Skeletal muscle satellite cell (primary cell): ENCODE results near the gene SCYGR3. TPM values are rescaled to one million over a fixed set of nuclear protein-coding genes. Genes with fewer than 3 reads are reported as not detected.

ENCODE experiments used
- H3K27me3 ChIP-seq: 2 replicates; pipeline ENCODE4 v1.7.0; 2013; ENCODE audit warnings: low read length; ENCODE audit not compliant: control insufficient read depth, insufficient read depth
- H3K36me3 ChIP-seq: 2 replicates; pipeline ENCODE4 v1.7.0; 2013; ENCODE audit warnings: mild to moderate bottlenecking, control low read depth, low read length; ENCODE audit not compliant: insufficient read depth
- H3K4me1 ChIP-seq: 2 replicates; pipeline ENCODE4 v1.7.0; 2013; ENCODE audit warnings: low read length; ENCODE audit not compliant: control insufficient read depth, insufficient read depth
- H3K4me2 ChIP-seq: 2 replicates; pipeline ENCODE4 v1.7.0; 2013; ENCODE audit warnings: mild to moderate bottlenecking, low read length
- H3K4me3 ChIP-seq: 2 replicates; pipeline ENCODE4 v1.7.0; 2013; ENCODE audit warnings: low read length
- H3K9ac ChIP-seq: 2 replicates; pipeline ENCODE4 v1.7.0; 2013; ENCODE audit warnings: mild to moderate bottlenecking, low read depth, low read length, moderate library complexity
- H3K9me3 ChIP-seq: replicated peaks from 2 replicates; pipeline ENCODE4 v1.7.0; 2013; ENCODE audit warnings: mild to moderate bottlenecking, control low read depth, low read length
- total RNA-seq: library from RNA; depleted of rRNA; stranded (reverse); fragments of >200 nt; gene quantifications from 2 replicates; pipeline ENCODE4 v1.2.3, GENCODE V29; 2012; rRNA removed

The SCYGR3 gene, protein sequence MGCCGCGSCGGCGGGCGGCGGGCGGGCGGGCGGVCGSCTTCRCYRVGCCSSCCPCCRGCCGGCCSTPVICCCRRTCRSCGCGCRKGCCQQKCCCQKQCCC
- not detected in 2 replicates for total RNA-seq

DNA sequence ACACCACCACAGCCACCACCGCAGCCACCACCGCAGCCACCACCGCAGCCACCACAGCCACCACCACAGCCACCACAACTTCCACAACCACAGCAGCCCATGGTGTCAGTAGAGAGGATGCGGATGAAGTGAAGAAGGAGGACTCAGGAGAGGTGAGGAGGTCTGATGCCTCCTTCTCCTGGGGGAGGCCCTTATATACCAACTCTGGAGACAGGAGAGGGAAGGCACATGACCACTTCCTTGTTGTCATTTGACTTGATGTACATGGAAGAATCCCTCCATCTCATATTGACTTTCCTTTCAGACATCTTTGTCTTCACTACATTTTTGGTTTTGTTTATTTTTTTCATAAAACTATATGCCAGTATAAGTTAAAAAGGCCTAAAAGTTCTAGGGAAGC is at the start of gene SCYGR3:
Gene SCYGR3, minus strand, starts transcription at position 101 of the 400 bp plus-strand sequence. Its CDS starts 0 bp downstream, at position 101.
- Histone ChIP-seq H3K4me1 (no peaks in the 10 kb centered on the region), H3K4me3 (no peak within 1 kb of the TSS), H3K9ac (no peak within 1 kb of the TSS), H3K36me3 (no peaks in the 10 kb centered on the region), H3K27me3 (peaks cover 8% of the 10 kb centered on the region), H3K9me3 (no peaks in the 10 kb centered on the region), H3K4me2 (no peak within 1 kb of the TSS)

DNA sequence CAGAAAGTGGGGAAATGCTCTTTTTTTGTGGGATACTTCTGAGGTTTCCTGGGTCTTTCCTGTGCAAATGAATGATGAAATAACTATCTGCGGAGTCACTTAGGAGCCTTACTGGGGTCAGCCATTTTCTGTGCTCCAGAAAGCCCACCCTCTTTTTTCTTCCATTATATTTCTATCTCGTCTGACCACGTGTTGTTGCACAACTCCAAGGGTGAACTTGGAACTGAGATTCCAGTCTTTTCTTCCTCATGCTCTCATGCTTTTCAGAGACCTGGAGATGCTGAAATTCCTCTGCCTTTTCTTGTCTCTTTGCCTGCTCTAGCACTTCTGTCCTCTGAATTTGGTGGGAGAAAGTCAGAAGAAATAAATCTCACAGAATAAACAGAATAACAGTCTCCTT is 47.2 kb upstream of the SCYGR3 start:
- H3K4me3 ChIP-seq, result no peak overlapping the region
- no peaks in the 10 kb centered on the region for H3K9me3 ChIP-seq
- H3K9ac ChIP-seq, result no peak overlapping the region
- no peaks in the 10 kb centered on the region for H3K36me3 ChIP-seq
- H3K27me3 ChIP-seq, result no peaks in the 10 kb centered on the region
- peaks cover 11% of the 10 kb centered on the region for H3K4me1 ChIP-seq
- H3K4me2 ChIP-seq, result no peak overlapping the region

DNA sequence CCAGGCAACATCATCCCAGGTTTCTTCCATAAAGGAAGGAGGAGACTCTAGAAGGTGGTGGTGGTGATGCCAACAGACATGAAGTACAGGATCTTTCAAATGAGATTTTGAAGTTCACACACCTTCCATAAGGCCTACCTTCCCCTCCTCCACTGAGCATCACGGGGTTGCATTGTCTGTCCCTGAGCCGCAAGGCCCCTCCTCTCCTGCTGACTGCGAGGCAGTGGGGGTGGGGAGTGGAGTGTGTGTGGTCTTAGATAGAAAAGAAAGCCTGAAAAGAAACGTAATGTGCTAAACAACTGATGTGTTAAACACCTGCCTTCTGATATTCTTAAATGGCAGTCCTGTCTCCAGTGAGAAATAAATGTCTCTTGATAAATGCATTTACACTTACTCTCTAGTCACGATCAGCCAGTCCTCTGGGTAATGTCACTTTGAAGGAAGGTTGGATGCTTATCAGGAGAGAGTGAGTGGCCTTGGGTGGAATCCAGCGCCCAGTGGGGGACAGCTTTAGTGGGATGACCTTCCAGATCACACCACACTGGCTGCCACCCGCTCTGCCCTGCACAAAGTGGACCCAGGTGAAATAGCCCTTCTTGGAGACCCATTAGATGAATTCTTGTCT is 46.5 kb upstream of the SCYGR3 start:
- H3K4me1 ChIP-seq, result peaks cover 12% of the 10 kb centered on the region
- H3K4me3 ChIP-seq, result no peak overlapping the region
- no peaks in the 10 kb centered on the region for H3K27me3 ChIP-seq
- no peak overlapping the region for H3K9ac ChIP-seq
- H3K4me2 ChIP-seq, result no peak overlapping the region
- no peaks in the 10 kb centered on the region for H3K36me3 ChIP-seq
- H3K9me3 ChIP-seq, result no peaks in the 10 kb centered on the region

DNA sequence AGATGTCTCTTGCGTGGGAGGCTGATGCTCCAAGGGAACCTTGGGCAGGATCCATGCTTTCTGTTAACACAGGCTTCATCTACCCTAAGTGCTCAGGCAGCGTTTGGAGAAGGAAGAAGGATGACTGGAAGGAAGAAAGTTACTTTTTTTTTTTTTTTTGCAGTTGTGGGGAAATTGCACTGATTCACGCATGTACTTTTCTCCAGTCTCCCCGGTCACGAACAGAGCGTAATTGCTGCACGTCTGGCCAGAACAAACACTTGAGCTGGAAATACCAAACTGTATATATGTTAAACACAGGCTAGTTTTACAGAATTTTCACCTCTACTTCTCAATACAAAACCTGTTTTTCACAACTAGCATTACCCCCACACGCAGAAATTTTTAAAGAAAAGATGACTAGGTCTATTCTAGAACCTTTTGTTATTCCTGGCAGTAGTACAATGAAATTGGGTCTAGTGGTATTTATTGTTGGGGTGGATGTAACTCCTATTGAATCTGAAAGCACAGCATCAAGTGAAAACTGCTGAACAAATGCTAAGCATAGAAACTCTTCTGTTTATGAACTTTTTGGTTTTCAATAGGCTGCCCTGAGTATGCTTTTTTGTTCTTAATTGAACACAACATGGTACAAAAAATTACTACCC is 42.7 kb upstream of the SCYGR3 start:
- Histone ChIP-seq H3K4me1 (peaks cover 39% of the 10 kb centered on the region), H3K9ac (peak overlapping the region; percentile 27), H3K4me3 (no peak overlapping the region), H3K36me3 (no peaks in the 10 kb centered on the region), H3K9me3 (no peaks in the 10 kb centered on the region), H3K4me2 (peak overlapping the region; percentile 22), H3K27me3 (no peaks in the 10 kb centered on the region)

DNA sequence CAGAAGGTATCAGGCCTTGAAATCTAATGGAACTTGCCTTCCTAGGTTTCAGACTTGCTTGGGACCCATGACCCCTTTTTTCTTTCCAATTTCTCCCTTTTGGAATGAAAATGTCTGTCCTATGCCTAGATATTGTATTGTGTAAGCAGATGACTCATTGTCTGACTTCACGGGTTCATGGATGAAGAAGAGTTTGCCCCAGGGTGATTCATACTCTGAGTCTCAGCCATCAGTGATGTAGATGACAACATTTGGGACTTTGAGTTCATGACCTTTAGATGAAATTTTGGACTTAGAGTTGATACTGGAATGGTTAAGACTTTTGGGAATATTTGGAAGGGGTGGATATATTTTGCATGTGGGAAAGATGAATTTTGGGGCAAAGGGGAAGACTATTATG is 40.8 kb upstream of the SCYGR3 start:
- no peak overlapping the region for H3K9ac ChIP-seq
- H3K4me1 ChIP-seq, result peaks cover 39% of the 10 kb centered on the region
- no peaks in the 10 kb centered on the region for H3K27me3 ChIP-seq
- no peaks in the 10 kb centered on the region for H3K9me3 ChIP-seq
- H3K4me2 ChIP-seq, result no peak overlapping the region
- no peaks in the 10 kb centered on the region for H3K36me3 ChIP-seq
- no peak overlapping the region for H3K4me3 ChIP-seq

DNA sequence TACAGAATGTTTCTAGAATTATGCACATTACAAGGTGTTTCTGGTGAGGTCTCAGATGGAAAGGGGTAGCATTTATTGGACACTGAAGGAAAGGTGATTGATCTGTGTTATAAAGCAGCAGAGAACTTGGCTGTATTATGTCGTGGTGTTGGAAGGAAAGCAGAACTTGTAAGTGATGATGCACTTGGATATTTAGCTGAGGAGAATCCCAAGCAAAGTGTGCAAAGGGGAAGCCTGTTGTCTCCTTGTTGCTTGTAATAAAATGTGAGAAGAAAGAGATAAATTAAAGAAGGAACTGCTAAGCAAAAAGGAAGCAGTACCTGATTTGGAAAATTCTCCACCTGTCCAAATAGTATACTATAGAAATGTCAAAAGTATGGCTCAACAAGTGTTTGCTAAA is 39.8 kb upstream of the SCYGR3 start:
- Histone ChIP-seq H3K36me3 (no peaks in the 10 kb centered on the region), H3K4me3 (no peak overlapping the region), H3K27me3 (no peaks in the 10 kb centered on the region), H3K9me3 (no peaks in the 10 kb centered on the region), H3K4me1 (peaks cover 39% of the 10 kb centered on the region), H3K4me2 (no peak overlapping the region), H3K9ac (no peak overlapping the region)

DNA sequence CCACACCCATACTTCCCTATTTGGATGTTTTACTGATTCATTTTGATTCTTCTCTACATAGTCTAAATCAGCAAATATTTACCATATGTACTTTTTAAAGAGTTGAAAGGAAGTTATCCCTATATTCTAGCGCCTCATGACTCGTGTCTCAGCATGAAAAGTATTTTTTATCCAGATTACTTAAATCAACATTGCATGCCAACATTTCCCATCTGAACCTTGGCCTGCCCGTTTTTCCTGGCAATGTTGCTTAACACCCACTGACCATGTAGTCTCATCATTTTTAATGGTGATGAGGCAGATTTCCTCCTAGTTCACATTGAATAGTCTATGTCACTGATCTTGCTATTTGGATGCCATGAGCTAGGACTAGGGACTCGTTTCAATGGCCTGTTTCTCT is 38.8 kb upstream of the SCYGR3 start:
- H3K4me2 ChIP-seq, result no peak overlapping the region
- no peaks in the 10 kb centered on the region for H3K9me3 ChIP-seq
- no peaks in the 10 kb centered on the region for H3K36me3 ChIP-seq
- peaks cover 39% of the 10 kb centered on the region for H3K4me1 ChIP-seq
- H3K27me3 ChIP-seq, result no peaks in the 10 kb centered on the region
- H3K9ac ChIP-seq, result no peak overlapping the region
- H3K4me3 ChIP-seq, result no peak overlapping the region

DNA sequence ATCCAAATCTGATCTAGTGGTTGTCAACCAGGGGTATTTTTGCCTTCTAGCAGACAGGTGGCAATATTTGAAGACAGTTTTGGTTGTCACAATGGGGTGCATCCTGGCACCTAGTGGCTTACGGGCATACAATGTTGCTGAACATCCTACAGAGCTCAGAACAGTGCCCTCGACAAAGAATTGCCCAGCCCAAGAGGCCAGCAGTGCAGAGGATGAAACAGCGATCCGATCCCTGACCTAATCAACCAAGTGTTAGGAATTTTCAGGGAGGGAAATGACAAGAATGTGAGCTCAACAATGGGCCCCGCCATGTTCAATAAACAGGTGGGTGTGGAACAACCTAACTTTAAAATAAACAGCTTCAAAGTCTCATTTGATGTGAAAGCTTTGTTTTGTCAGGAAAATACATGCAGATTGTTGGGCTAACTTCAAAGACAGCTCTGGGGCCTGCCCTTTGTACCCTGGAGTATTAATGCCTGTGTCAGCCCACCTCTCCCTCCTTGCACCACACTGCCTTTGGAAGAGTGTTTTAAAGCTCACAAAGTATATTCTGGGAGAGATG is 29.4 kb upstream of the SCYGR3 start:
- no peaks in the 10 kb centered on the region for H3K27me3 ChIP-seq
- H3K4me3 ChIP-seq, result no peak overlapping the region
- H3K4me1 ChIP-seq, result no peaks in the 10 kb centered on the region
- H3K9ac ChIP-seq, result no peak overlapping the region
- H3K9me3 ChIP-seq, result no peaks in the 10 kb centered on the region
- H3K4me2 ChIP-seq, result no peak overlapping the region
- no peaks in the 10 kb centered on the region for H3K36me3 ChIP-seq

DNA sequence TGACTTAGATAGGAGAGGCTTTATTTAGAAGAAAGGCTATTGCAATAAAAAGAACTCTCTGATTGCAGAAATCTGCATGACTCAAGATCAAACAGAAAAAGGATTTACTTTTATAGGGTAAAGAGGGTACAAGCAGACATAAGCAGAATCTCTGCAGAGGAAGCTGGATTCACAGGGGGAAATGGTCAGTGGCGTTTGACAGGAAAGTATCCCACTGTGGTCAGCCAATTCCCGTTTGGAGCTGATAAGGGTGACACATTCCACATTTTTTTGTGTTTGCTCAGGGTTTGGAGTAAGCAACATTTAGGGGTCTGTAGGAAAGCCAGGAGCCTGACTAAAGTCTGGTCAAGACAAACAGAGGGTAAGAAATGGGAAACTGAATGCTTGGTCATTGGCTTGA is 28.0 kb upstream of the SCYGR3 start:
- Histone ChIP-seq H3K27me3 (no peaks in the 10 kb centered on the region), H3K4me2 (no peak overlapping the region), H3K9ac (no peak overlapping the region), H3K36me3 (no peaks in the 10 kb centered on the region), H3K9me3 (no peaks in the 10 kb centered on the region), H3K4me3 (no peak overlapping the region), H3K4me1 (no peaks in the 10 kb centered on the region)

DNA sequence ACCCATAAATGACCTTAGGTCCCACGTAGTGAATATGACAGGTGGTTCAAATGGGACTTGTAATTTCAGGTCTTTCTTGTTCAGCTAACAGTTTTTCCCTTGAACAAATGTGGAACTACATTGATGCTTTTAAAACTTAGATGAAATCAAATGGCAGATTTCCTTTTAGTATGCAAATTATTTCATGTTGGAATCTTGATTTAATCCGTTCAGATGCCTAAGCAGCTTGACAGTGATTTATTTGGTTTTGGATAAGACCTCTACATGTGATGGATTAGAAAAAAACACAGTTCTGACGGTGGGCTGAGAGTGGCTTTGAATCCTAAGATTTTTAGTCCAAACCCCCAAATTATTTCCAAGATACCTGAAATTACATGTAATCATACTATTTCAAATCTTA is 19.6 kb upstream of the SCYGR3 start:
- Histone ChIP-seq H3K36me3 (no peaks in the 10 kb centered on the region), H3K4me1 (no peaks in the 10 kb centered on the region), H3K9ac (no peak overlapping the region), H3K9me3 (no peaks in the 10 kb centered on the region), H3K27me3 (no peaks in the 10 kb centered on the region), H3K4me3 (no peak overlapping the region), H3K4me2 (no peak overlapping the region)

DNA sequence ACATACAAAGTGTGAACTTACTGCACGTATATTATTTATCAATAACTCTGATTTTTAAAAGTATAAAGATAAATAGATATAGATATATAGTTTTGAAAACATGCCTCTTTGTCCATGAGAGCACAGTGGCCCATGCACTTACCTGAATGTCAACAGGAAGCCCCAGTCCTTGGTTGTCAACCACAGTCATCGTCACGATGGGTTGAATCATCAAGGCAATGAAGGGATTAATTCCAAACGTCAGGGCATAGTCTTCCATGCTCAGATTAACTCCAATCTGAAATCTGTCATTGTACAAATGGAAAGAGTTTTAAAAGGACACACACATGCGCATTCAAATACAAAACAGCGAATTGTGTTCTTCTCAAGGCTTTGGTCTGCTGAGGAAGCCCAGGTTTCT is 18.2 kb upstream of the SCYGR3 start:
- Histone ChIP-seq H3K27me3 (no peaks in the 10 kb centered on the region), H3K36me3 (no peaks in the 10 kb centered on the region), H3K4me1 (no peaks in the 10 kb centered on the region), H3K9me3 (no peaks in the 10 kb centered on the region), H3K9ac (no peak overlapping the region), H3K4me3 (no peak overlapping the region), H3K4me2 (no peak overlapping the region)

DNA sequence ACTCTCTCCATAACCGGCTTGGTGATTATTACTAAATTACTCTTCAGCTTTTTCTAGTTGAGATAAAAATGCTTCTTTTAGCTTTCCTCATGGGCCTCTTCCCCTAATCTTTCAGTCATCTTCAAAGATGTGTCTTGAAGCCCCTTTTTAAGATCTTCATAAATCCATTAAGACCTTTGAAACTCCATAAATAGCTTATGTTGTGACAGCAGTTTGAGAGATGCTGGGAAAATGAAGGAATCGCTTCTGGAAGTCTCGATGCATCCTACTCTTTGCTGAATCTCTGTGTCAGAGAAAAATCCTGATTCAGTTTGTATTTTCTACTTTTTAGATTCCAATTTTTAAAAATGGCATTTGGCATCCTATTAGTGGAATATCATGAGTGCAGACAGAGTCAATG is 15.7 kb upstream of the SCYGR3 start:
- Histone ChIP-seq H3K4me1 (no peaks in the 10 kb centered on the region), H3K27me3 (no peaks in the 10 kb centered on the region), H3K4me2 (no peak overlapping the region), H3K36me3 (no peaks in the 10 kb centered on the region), H3K9ac (no peak overlapping the region), H3K4me3 (no peak overlapping the region), H3K9me3 (no peaks in the 10 kb centered on the region)
